PC-3 (cell line): Measurements from ENCODE around the gene CNTN4.

Source experiments
- CTCF ChIP-seq: fragments of 300-600 bp; sonication (generic); conservative IDR thresholded peaks from 2 replicates; pipeline ENCODE4 v1.5.1; 2017; ENCODE audit warnings: antibody characterized with exemption, low read depth, mild to moderate bottlenecking, low read length
- EZH2 ChIP-seq: fragments of 300-600 bp; sonication (generic); IDR thresholded peaks from one replicate; pipeline ENCODE4 v1.6.1; 2017; ENCODE audit warnings: antibody characterized with exemption, mild to moderate bottlenecking, low read length; ENCODE audit not compliant: unreplicated experiment

GRCh38 chr3:2727101-2727500 lies 628.4 kb downstream of the CNTN4 start:
- TF ChIP-seq CTCF (no peak), EZH2 (no peak)
